ENCODE data around the gene GPHN.

DNA sequence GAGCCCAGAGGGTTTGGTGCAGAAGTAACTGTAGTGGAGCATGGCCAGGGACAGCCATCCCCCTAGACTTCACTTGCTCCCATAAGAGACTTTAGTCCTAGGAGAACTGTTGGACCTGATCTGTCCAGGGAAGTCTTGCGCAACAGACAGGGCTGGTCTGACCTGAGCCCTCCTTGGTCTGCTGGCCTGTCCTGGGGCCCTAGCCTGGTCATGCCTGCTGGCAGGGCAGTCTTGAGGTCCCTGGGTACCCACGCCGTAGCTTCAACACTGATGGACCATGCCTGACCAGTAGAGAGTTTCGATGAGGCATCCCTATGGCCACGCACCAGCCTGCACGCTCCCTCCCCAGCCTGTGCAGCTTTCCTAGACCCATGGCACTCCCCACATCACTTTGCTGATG lies 305.7 kb downstream of the GPHN start:
- TF ChIP-seq POLR2A (IDR thresholded peaks at IDR 0.05) = no peak
- TF ChIP-seq, protein P1, sequence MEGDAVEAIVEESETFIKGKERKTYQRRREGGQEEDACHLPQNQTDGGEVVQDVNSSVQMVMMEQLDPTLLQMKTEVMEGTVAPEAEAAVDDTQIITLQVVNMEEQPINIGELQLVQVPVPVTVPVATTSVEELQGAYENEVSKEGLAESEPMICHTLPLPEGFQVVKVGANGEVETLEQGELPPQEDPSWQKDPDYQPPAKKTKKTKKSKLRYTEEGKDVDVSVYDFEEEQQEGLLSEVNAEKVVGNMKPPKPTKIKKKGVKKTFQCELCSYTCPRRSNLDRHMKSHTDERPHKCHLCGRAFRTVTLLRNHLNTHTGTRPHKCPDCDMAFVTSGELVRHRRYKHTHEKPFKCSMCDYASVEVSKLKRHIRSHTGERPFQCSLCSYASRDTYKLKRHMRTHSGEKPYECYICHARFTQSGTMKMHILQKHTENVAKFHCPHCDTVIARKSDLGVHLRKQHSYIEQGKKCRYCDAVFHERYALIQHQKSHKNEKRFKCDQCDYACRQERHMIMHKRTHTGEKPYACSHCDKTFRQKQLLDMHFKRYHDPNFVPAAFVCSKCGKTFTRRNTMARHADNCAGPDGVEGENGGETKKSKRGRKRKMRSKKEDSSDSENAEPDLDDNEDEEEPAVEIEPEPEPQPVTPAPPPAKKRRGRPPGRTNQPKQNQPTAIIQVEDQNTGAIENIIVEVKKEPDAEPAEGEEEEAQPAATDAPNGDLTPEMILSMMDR (IDR thresholded peaks at IDR 0.05) = no peak
